ENCODE data around the gene SKIC2.
"Not testable (repeated sequence)": the region's sequence is repeated elsewhere in the genome, so short reads cannot be mapped to it uniquely, and the experiment has no call there.

The SKIC2 gene

DNA sequence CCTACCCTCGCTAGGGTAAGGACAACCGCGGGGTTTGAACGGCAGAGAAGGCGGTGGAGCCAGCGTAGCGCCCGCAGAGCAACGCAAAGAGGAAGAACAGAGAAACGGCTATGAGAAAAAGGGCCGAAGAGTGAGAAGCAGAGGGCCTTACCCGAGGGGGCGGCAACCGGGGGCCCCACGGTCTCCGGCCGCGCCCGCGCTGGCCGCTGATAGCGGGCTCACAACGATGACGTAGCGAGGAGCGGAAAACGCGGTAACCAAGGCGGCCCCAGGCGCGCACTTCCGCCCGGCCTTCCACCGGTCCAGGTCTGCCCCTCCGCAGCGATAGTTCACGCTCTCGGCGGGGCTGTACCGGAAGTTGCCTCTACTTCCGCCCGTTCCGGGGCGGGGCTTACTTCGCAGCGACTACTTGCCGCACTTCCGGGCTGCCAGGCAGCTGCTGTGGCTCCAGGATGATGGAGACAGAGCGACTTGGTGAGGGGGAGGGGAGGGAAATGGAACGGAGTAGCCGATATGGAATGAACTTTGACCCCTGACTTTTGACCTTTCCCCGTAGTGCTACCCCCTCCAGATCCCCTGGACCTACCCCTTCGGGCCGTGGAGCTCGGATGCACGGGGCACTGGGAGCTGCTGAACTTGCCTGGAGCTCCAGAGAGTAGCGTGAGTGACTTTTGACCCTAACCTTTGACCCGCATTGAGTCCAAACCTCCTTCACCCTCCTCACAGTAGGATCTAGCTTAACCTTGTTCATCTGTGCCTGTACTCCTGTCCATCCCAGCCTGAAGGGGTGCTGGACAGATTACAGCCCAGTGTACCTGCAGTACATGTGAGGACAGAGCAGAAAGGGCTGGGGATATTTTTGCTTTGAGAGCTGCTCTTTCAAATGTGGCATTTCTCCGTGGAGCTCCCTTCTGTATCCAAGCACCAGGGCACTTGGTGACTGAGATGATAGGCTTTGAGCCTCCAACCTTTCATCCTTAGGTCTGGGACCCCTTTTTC, at the start of gene SKIC2, which contains the start of gene NELFE:
SKIC2 (plus strand) TSS at position 435 of the 999 bp plus-strand sequence; CDS start at position 453, 18 bp downstream.
NELFE (minus strand) TSS at position 231 of the 999 bp plus-strand sequence. CDS start 525 bp downstream, outside the sequence.
- H3K36me3 ChIP-seq (ENCODE audit: control insufficient read depth in 2 of 2, insufficient read depth in 2 of 2, low read length in 2 of 2) = peaks cover 51 to 56% of the 10 kb centered on the region in 2 donors
- peak within 1 kb of the TSS; percentile 94 to 98 for H3K9ac ChIP-seq (ENCODE audit: low read depth in 1 of 2, low read length in 2 of 2)

DNA sequence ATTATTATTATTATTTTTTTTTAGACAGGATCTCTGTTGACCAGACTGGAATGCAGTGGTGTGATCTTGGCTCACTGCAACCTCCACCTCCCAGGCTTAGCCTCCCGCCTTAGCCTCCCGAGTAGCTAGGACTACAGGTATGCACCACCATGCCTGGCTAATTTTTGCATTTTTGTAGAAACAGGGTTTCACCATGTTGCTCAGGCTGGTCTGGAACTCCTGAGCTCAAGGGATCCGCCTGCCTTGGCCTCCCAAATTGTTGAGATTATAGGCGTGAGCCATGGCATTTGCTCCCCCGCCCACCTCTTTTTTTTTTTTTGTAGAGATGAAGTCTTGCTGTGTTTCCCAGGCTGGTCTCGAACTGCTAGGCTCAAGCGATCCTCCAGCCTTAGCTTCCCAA, 49.7 kb upstream of the SKIC2 start:
- H3K4me3 ChIP-seq (ENCODE audit: low read length in 2 of 2); H3K27ac ChIP-seq (ENCODE audit: low read depth in 2 of 2, low read length in 2 of 2); H3K27me3 ChIP-seq (ENCODE audit: control insufficient read depth in 2 of 2, insufficient read depth in 2 of 2, low read length in 2 of 2); H3K9me3 ChIP-seq (ENCODE audit: control insufficient read depth in 2 of 2, low read length in 2 of 2); H3K4me1 ChIP-seq (ENCODE audit: control insufficient read depth in 2 of 2, insufficient read depth in 2 of 2, low read length in 2 of 2); H3K36me3 ChIP-seq (ENCODE audit: control insufficient read depth in 2 of 2, insufficient read depth in 2 of 2, low read length in 2 of 2); H3K9ac ChIP-seq (ENCODE audit: low read depth in 1 of 2, low read length in 2 of 2): not testable (repeated sequence)

More for the DNA sequence above, at the start of gene SKIC2, which contains the start of gene NELFE:
- no peaks in the 10 kb centered on the region for H3K27me3 ChIP-seq (ENCODE audit: control insufficient read depth in 2 of 2, insufficient read depth in 2 of 2, low read length in 2 of 2)
- peak within 1 kb of the TSS; percentile 80 to 87 for H3K27ac ChIP-seq (ENCODE audit: low read depth in 2 of 2, low read length in 2 of 2)
- no peaks in the 10 kb centered on the region for H3K9me3 ChIP-seq (ENCODE audit: control insufficient read depth in 2 of 2, low read length in 2 of 2)
- peak within 1 kb of the TSS; percentile 90 to 99 for H3K4me3 ChIP-seq (ENCODE audit: low read length in 2 of 2)
- peaks cover 14 to 17% of the 10 kb centered on the region in 2 donors for H3K4me1 ChIP-seq (ENCODE audit: control insufficient read depth in 2 of 2, insufficient read depth in 2 of 2, low read length in 2 of 2)

- Histone ChIP-seq H3K9me3 (ENCODE audit: control insufficient read depth in 2 of 2, low read length in 2 of 2) (no peaks in the 10 kb centered on the region), H3K27me3 (ENCODE audit: control insufficient read depth in 2 of 2, insufficient read depth in 2 of 2, low read length in 2 of 2) (no peaks in the 10 kb centered on the region), H3K4me3 (ENCODE audit: low read length in 2 of 2) (no peak overlapping the region), H3K4me1 (ENCODE audit: control insufficient read depth in 2 of 2, insufficient read depth in 2 of 2, low read length in 2 of 2) (no peaks in the 10 kb centered on the region), H3K27ac (ENCODE audit: low read depth in 2 of 2, low read length in 2 of 2) (no peak overlapping the region), H3K9ac (ENCODE audit: low read depth in 1 of 2, low read length in 2 of 2) (no peak overlapping the region), H3K36me3 (ENCODE audit: control insufficient read depth in 2 of 2, insufficient read depth in 2 of 2, low read length in 2 of 2) (no peaks in the 10 kb centered on the region)
Observed at GRCh38 chr6:31911826-31912585, 47.0 kb upstream of the SKIC2 start.

DNA sequence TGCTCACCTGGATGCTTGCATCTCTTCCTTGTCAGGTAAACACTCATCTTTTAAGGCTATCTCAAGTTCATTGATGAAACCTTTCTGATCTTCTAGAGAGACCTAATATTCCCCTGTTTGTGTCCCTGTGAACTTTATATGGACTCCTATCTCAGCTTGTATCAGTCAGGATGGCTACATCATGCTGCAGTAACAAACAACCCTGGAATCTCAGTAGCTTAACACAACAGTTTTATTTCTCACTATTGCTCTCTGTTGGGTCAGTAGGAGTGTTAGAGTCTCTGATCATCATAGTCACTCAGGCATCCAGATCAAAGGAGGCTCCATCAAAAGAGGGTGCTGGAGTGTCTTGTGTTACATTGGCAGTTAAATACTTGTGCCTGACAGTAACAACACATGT, 43.6 kb upstream of the SKIC2 start:
- Histone ChIP-seq H3K27me3 (ENCODE audit: control insufficient read depth in 2 of 2, insufficient read depth in 2 of 2, low read length in 2 of 2) (no peaks in the 10 kb centered on the region), H3K4me1 (ENCODE audit: control insufficient read depth in 2 of 2, insufficient read depth in 2 of 2, low read length in 2 of 2) (no peaks in the 10 kb centered on the region), H3K36me3 (ENCODE audit: control insufficient read depth in 2 of 2, insufficient read depth in 2 of 2, low read length in 2 of 2) (no peaks in the 10 kb centered on the region), H3K9me3 (ENCODE audit: control insufficient read depth in 2 of 2, low read length in 2 of 2) (no peaks in the 10 kb centered on the region), H3K9ac (ENCODE audit: low read depth in 1 of 2, low read length in 2 of 2) (no peak overlapping the region), H3K4me3 (ENCODE audit: low read length in 2 of 2) (no peak overlapping the region), H3K27ac (ENCODE audit: low read depth in 2 of 2, low read length in 2 of 2) (no peak overlapping the region)

- no peaks in the 10 kb centered on the region for H3K27me3 ChIP-seq (ENCODE audit: control insufficient read depth in 2 of 2, insufficient read depth in 2 of 2, low read length in 2 of 2)
- no peak overlapping the region for H3K27ac ChIP-seq (ENCODE audit: low read depth in 2 of 2, low read length in 2 of 2)
- no peak overlapping the region for H3K9ac ChIP-seq (ENCODE audit: low read depth in 1 of 2, low read length in 2 of 2)
- H3K4me3 ChIP-seq (ENCODE audit: low read length in 2 of 2) = no peak overlapping the region
- no peaks in the 10 kb centered on the region for H3K36me3 ChIP-seq (ENCODE audit: control insufficient read depth in 2 of 2, insufficient read depth in 2 of 2, low read length in 2 of 2)
- no peaks in the 10 kb centered on the region for H3K9me3 ChIP-seq (ENCODE audit: control insufficient read depth in 2 of 2, low read length in 2 of 2)
- no peaks in the 10 kb centered on the region for H3K4me1 ChIP-seq (ENCODE audit: control insufficient read depth in 2 of 2, insufficient read depth in 2 of 2, low read length in 2 of 2)
Observed at GRCh38 chr6:31915756-31916155, 43.2 kb upstream of the SKIC2 start.

DNA sequence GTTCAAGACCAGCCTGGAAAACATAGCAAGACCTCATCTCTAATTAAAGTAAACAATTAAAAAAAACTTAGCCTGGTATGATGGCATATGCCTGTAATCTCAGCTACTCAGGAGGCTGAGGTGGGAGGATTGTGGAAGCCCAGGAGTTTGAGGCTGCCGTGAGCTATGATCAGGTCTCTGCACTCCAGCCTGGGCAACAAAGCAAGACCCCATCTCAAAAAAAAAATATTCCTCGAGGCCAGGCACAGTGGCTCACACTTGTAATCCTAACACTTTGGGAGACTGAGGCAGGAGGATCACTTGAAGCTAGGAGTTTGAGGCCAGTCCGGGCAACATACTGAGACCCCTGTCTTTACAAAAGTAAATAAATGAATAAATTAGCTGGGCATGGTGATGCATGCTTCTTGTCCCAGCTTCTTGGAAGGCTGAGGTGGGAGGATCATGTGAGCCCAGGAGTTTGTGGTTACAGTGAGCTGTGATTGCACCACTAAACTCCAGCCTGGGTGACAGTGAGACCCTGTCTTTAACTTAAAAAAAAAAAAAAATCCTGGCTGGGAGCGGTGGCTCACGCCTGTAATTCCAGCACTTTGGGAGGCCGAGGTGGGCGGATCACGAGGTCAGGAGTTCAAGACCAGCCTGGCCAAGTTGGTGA, 40.8 kb upstream of the SKIC2 start:
- Histone ChIP-seq H3K27ac (ENCODE audit: low read depth in 2 of 2, low read length in 2 of 2) (no peak overlapping the region), H3K4me1 (ENCODE audit: control insufficient read depth in 2 of 2, insufficient read depth in 2 of 2, low read length in 2 of 2) (no peaks in the 10 kb centered on the region), H3K9ac (ENCODE audit: low read depth in 1 of 2, low read length in 2 of 2) (no peak overlapping the region), H3K27me3 (ENCODE audit: control insufficient read depth in 2 of 2, insufficient read depth in 2 of 2, low read length in 2 of 2) (no peaks in the 10 kb centered on the region), H3K4me3 (ENCODE audit: low read length in 2 of 2) (no peak overlapping the region), H3K36me3 (ENCODE audit: control insufficient read depth in 2 of 2, insufficient read depth in 2 of 2, low read length in 2 of 2) (no peaks in the 10 kb centered on the region), H3K9me3 (ENCODE audit: control insufficient read depth in 2 of 2, low read length in 2 of 2) (no peaks in the 10 kb centered on the region)

GRCh38 chr6:31919624-31920303, 39.2 kb upstream of the SKIC2 start:
- no peak overlapping the region for H3K4me3 ChIP-seq (ENCODE audit: low read length in 2 of 2)
- no peaks in the 10 kb centered on the region for H3K4me1 ChIP-seq (ENCODE audit: control insufficient read depth in 2 of 2, insufficient read depth in 2 of 2, low read length in 2 of 2)
- H3K36me3 ChIP-seq (ENCODE audit: control insufficient read depth in 2 of 2, insufficient read depth in 2 of 2, low read length in 2 of 2) = no peaks in the 10 kb centered on the region
- no peaks in the 10 kb centered on the region for H3K27me3 ChIP-seq (ENCODE audit: control insufficient read depth in 2 of 2, insufficient read depth in 2 of 2, low read length in 2 of 2)
- no peak overlapping the region for H3K27ac ChIP-seq (ENCODE audit: low read depth in 2 of 2, low read length in 2 of 2)
- H3K9me3 ChIP-seq (ENCODE audit: control insufficient read depth in 2 of 2, low read length in 2 of 2) = no peaks in the 10 kb centered on the region
- no peak overlapping the region for H3K9ac ChIP-seq (ENCODE audit: low read depth in 1 of 2, low read length in 2 of 2)

- no peaks in the 10 kb centered on the region for H3K27me3 ChIP-seq (ENCODE audit: control insufficient read depth in 2 of 2, insufficient read depth in 2 of 2, low read length in 2 of 2)
- no peak overlapping the region for H3K9ac ChIP-seq (ENCODE audit: low read depth in 1 of 2, low read length in 2 of 2)
- H3K9me3 ChIP-seq (ENCODE audit: control insufficient read depth in 2 of 2, low read length in 2 of 2) = no peaks in the 10 kb centered on the region
- H3K27ac ChIP-seq (ENCODE audit: low read depth in 2 of 2, low read length in 2 of 2) = no peak overlapping the region
- H3K4me3 ChIP-seq (ENCODE audit: low read length in 2 of 2) = no peak overlapping the region
- no peaks in the 10 kb centered on the region for H3K36me3 ChIP-seq (ENCODE audit: control insufficient read depth in 2 of 2, insufficient read depth in 2 of 2, low read length in 2 of 2)
- H3K4me1 ChIP-seq (ENCODE audit: control insufficient read depth in 2 of 2, insufficient read depth in 2 of 2, low read length in 2 of 2) = no peaks in the 10 kb centered on the region
Observed at GRCh38 chr6:31920811-31921210, 38.2 kb upstream of the SKIC2 start.

DNA sequence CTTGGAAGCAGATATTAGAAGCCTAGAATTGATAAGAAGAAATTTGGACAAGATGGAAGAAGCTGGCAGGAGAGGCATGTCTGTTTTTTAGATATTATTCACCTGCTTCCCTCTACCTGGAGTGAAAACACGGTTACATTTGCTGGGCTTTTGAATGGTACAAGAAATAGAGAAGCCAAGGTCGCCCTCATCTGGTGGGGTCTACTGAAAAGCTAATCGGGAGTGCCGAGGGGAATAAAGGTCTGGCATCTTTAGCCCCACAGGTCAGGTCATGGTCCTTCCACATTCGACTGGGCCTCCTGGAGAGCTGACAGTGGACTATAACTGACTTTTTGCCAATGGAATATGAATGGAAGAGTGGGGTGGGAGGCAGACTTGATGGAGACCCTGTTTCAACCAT, 36.0 kb upstream of the SKIC2 start:
- Histone ChIP-seq H3K9me3 (ENCODE audit: control insufficient read depth in 2 of 2, low read length in 2 of 2) (no peaks in the 10 kb centered on the region), H3K9ac (ENCODE audit: low read depth in 1 of 2, low read length in 2 of 2) (no peak overlapping the region), H3K4me3 (ENCODE audit: low read length in 2 of 2) (no peak overlapping the region), H3K27ac (ENCODE audit: low read depth in 2 of 2, low read length in 2 of 2) (no peak overlapping the region), H3K27me3 (ENCODE audit: control insufficient read depth in 2 of 2, insufficient read depth in 2 of 2, low read length in 2 of 2) (no peaks in the 10 kb centered on the region), H3K36me3 (ENCODE audit: control insufficient read depth in 2 of 2, insufficient read depth in 2 of 2, low read length in 2 of 2) (no peaks in the 10 kb centered on the region), H3K4me1 (ENCODE audit: control insufficient read depth in 2 of 2, insufficient read depth in 2 of 2, low read length in 2 of 2) (no peaks in the 10 kb centered on the region)

Data from mucosa of rectum (tissue), 2 donors.